CD4-positive, alpha-beta memory T cell (primary cell): ENCODE data around the gene MS4A8. TPM values are rescaled to one million over a fixed set of nuclear protein-coding genes. Genes with fewer than 3 reads are reported as not detected.
"Not testable (repeated sequence)": the region's sequence is repeated elsewhere in the genome, so short reads cannot be mapped to it uniquely, and the experiment has no call there.

Source experiments
- CTCF ChIA-PET: fragments of 350-600 bp; sonication (Branson Sonifier 250); formaldehyde crosslinking; loops from one replicate; lab custom pipeline; 2021; ENCODE audit warnings: inconsistent platforms; ENCODE audit not compliant: partially characterized antibody; lab: Charles Lee
- POLR2A ChIA-PET: fragments of 350-600 bp; sonication (Branson Sonifier 250); formaldehyde crosslinking; loops from one replicate; lab custom pipeline; 2021; ENCODE audit not compliant: partially characterized antibody; lab: Charles Lee
- DNase-seq, 5 donors: peaks; one replicate each; pipeline versions ENCODE4 v3.0.0 to v3.0.0-alpha.2; 2020 to 2022; ENCODE audit warnings: mixed read lengths in 1 of 5
- H3K27ac ChIP-seq: one replicate; pipeline ENCODE4 v1.7.0; 2013; ENCODE audit warnings: low read depth, low read length
- H3K27me3 ChIP-seq: 2 replicates; pipeline ENCODE4 v1.7.0; 2013; ENCODE audit warnings: mild to moderate bottlenecking, low read length, moderate library complexity; ENCODE audit not compliant: insufficient read depth
- H3K36me3 ChIP-seq: 2 replicates; pipeline ENCODE4 v1.7.0; 2013; ENCODE audit warnings: mild to moderate bottlenecking, low read length, moderate library complexity; ENCODE audit not compliant: insufficient read depth
- H3K4me1 ChIP-seq: 2 replicates; pipeline ENCODE4 v1.7.0; 2013; ENCODE audit warnings: mild to moderate bottlenecking, low read length, moderate library complexity; ENCODE audit not compliant: insufficient read depth
- H3K4me3 ChIP-seq, 2 donors: one replicate each; pipeline ENCODE4 v1.7.0; 2013; ENCODE audit warnings: low read length in 2 of 2, mild to moderate bottlenecking in 1 of 2
- H3K9me3 ChIP-seq, 2 donors: one replicate each; pipeline ENCODE4 v1.7.0; 2013; ENCODE audit warnings: low read length in 2 of 2, control low read depth in 1 of 2; ENCODE audit not compliant: control insufficient read depth in 1 of 2
- H3K27ac Mint-ChIP-seq, 7 donors: one replicate each; pipeline ENCODE4 v1.8.0; 2020 to 2021; ENCODE audit warnings: mixed read lengths in 7 of 7, mild to moderate bottlenecking in 6 of 7, inconsistent platforms in 3 of 7, moderate library complexity in 3 of 7
- H3K27me3 Mint-ChIP-seq, 2 donors: one replicate each; pipeline ENCODE4 v1.8.0; 2020 to 2021; ENCODE audit warnings: mixed read lengths in 2 of 2
- H3K36me3 Mint-ChIP-seq, 2 donors: one replicate each; pipeline ENCODE4 v1.8.0; 2020 to 2021; ENCODE audit warnings: mixed read lengths in 2 of 2, inconsistent platforms in 1 of 2, mild to moderate bottlenecking in 1 of 2
- H3K4me1 Mint-ChIP-seq, 4 donors: one replicate each; pipeline ENCODE4 v1.8.0; 2020 to 2021; ENCODE audit warnings: mixed read lengths in 4 of 4, mild to moderate bottlenecking in 1 of 4
- H3K4me3 Mint-ChIP-seq, 8 donors: one replicate each; pipeline ENCODE4 v1.8.0; 2020 to 2021; ENCODE audit warnings: mixed read lengths in 8 of 8, mild to moderate bottlenecking in 7 of 8, moderate library complexity in 6 of 8, inconsistent platforms in 3 of 8
- H3K9me3 Mint-ChIP-seq, 8 donors: one replicate each; pipeline ENCODE4 v1.8.0; 2020 to 2021; ENCODE audit warnings: mixed read lengths in 8 of 8, mild to moderate bottlenecking in 5 of 8, inconsistent platforms in 3 of 8, moderate library complexity in 1 of 8
- intact Hi-C: fragments of 100-400 bp; cut with micrococcal nuclease; formaldehyde crosslinking; loops from one replicate; pipeline ENCODE4 v1.15.1; 2023
- polyA plus RNA-seq, 2 donors: library from polyadenylated mRNA; unstranded; fragments of 300-500 nt; fragmentation: Illumina TruSeq; gene quantifications; one replicate each; pipeline ENCODE4 v1.2.3, GENCODE V29; 2021
- total RNA-seq, 2 experiments: library from RNA; stranded (reverse); gene quantifications; one replicate each; pipeline ENCODE4 v1.2.3, GENCODE V29; 2021

Gene MS4A8
- total and polyA plus RNA-seq, 4 experiments from 2014 or later: not detected

GRCh38 chr11:60706931-60707330, 7.5 kb downstream of the MS4A8 start:
- Histone ChIP-seq H3K9me3 (no peaks in the 10 kb centered on the region), H3K27me3 (no peaks in the 10 kb centered on the region), H3K4me3 (no peak overlapping the region), H3K27ac (no peak overlapping the region), H3K4me1 (no peaks in the 10 kb centered on the region), H3K36me3 (no peaks in the 10 kb centered on the region)
- Mint-ChIP-seq H3K4me1 (no peaks in the 10 kb centered on the region), H3K9me3 (no peaks in the 10 kb centered on the region), H3K4me3 (no peak overlapping the region), H3K27ac (no peak overlapping the region), H3K36me3 (no peaks in the 10 kb centered on the region), H3K27me3 (peaks cover 0 to 10% of the 10 kb centered on the region in 2 donors)
- no peak for DNase-seq
- intact Hi-C loops: no loop called here
- ChIA-PET CTCF (no interaction called here), POLR2A (no interaction called here)

DNA sequence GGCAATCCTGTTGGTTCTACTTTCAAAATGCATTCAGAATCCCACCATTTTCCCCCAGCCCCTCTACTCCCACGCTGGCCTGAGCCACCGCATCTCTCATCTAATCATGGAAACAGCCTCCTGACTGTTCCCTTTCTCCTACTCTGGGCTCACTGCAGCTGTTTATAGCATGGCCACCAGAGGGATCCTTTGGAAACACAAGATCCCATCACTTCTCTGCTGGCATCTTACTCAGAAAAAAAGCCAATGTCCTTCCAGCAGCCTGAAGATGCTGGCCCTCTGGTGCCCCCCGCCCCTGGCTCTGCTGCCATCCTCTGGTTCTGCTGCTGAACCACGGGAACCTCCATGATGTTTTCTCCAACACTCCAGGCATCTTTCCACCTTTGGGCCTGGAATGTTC, 11.1 kb downstream of the MS4A8 start:
- no peak for DNase-seq
- no peak overlapping the region for H3K27ac ChIP-seq
- ChIA-PET CTCF (no interaction called here), POLR2A (no interaction called here)
- Mint-ChIP-seq H3K27me3 (peaks cover 10 to 20% of the 10 kb centered on the region in 2 donors), H3K4me1 (no peaks in the 10 kb centered on the region), H3K27ac (no peak overlapping the region), H3K9me3 (no peaks in the 10 kb centered on the region), H3K36me3 (no peaks in the 10 kb centered on the region), H3K4me3 (no peak overlapping the region)
- intact Hi-C loops: no loop called here
- H3K4me3 ChIP-seq: no peak overlapping the region
- H3K4me1 ChIP-seq: no peaks in the 10 kb centered on the region
- no peaks in the 10 kb centered on the region for H3K9me3 ChIP-seq
- peaks cover 4% of the 10 kb centered on the region for H3K27me3 ChIP-seq
- no peaks in the 10 kb centered on the region for H3K36me3 ChIP-seq

GRCh38 chr11:60711276-60711675, 11.9 kb downstream of the MS4A8 start:
- no peaks in the 10 kb centered on the region for H3K36me3 ChIP-seq
- no peak overlapping the region for H3K4me3 ChIP-seq
- no peak for DNase-seq
- Mint-ChIP-seq H3K9me3 (no peaks in the 10 kb centered on the region), H3K27me3 (peaks cover 10 to 25% of the 10 kb centered on the region in 2 donors), H3K36me3 (no peaks in the 10 kb centered on the region), H3K27ac (no peak overlapping the region), H3K4me3 (no peak overlapping the region), H3K4me1 (no peaks in the 10 kb centered on the region)
- H3K27me3 ChIP-seq: peaks cover 6% of the 10 kb centered on the region
- POLR2A ChIA-PET: no interaction called here
- H3K9me3 ChIP-seq: no peaks in the 10 kb centered on the region
- H3K27ac ChIP-seq: no peak overlapping the region
- CTCF ChIA-PET: no interaction called here
- no peaks in the 10 kb centered on the region for H3K4me1 ChIP-seq
- intact Hi-C loops: no loop called here

DNA sequence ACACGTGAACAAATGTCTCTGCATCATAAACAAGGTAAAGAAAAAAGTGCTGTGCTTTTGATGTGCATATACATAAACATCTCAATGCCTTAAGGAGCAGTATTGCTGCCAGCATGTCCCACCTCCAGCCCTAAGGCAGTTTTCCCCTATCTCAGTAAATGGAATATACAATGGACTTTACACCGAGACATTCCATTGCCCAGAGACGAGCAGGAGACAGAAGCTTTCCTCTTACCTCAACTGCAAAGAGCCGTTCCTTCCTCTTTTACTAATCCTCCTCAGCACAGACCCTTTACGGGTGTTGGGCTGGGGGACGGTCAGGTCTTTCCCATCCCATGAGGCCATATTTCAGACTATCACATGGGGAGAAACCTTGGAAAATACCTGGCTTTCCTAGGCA, 14.0 kb downstream of the MS4A8 start:
- H3K9me3 Mint-ChIP-seq, H3K36me3 Mint-ChIP-seq, H3K4me3 Mint-ChIP-seq, H3K4me3 ChIP-seq, DNase-seq, H3K4me1 Mint-ChIP-seq, H3K27me3 ChIP-seq, H3K9me3 ChIP-seq, CTCF ChIA-PET, H3K27ac ChIP-seq, H3K4me1 ChIP-seq, H3K27ac Mint-ChIP-seq, intact Hi-C loops, H3K36me3 ChIP-seq, POLR2A ChIA-PET: not testable (repeated sequence)
- peaks cover 19 to 37% of the 10 kb centered on the region in 2 donors for H3K27me3 Mint-ChIP-seq

DNA sequence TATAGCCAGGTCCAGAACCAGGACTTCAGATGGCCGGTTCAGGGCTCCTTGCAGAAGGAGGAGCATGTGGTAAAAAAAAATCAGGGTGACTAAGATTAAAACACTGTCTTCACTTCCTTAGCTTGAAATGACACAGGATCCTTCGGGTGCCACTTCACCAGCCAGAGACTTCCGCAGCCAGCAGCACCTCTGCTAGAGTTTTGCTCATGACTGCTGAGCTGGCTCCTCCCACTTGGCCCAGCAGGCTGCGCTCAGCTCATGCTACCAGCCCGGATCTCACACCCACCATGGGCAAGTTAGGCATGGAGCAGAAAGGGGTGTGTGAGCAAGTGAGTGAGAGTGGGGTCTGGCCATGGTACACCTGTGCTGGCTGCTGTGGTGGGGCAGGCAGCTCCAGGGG, 18.5 kb downstream of the MS4A8 start:
- Mint-ChIP-seq H3K27me3 (peaks cover 24 to 50% of the 10 kb centered on the region in 2 donors), H3K27ac (no peak overlapping the region), H3K4me3 (no peak overlapping the region), H3K4me1 (no peaks in the 10 kb centered on the region), H3K36me3 (no peaks in the 10 kb centered on the region), H3K9me3 (peaks cover 0 to 10% (median 2%) of the 10 kb centered on the region in 8 donors)
- Histone ChIP-seq H3K4me3 (no peak overlapping the region), H3K36me3 (no peaks in the 10 kb centered on the region), H3K4me1 (no peaks in the 10 kb centered on the region), H3K27ac (no peak overlapping the region), H3K27me3 (peaks cover 6% of the 10 kb centered on the region), H3K9me3 (no peaks in the 10 kb centered on the region)
- intact Hi-C loops: no loop called here
- POLR2A ChIA-PET: no interaction called here
- CTCF ChIA-PET: no interaction called here
- peak in 1 of 5 donors; percentile 1 for DNase-seq

GRCh38 chr11:60718524-60719316, 19.3 kb downstream of the MS4A8 start:
- CTCF ChIA-PET: no interaction called here
- H3K9me3 ChIP-seq: no peaks in the 10 kb centered on the region
- H3K9me3 Mint-ChIP-seq: peaks cover 0 to 10% (median 2%) of the 10 kb centered on the region in 8 donors
- H3K4me1 ChIP-seq: no peaks in the 10 kb centered on the region
- H3K27me3 ChIP-seq: peaks cover 6% of the 10 kb centered on the region
- no peak overlapping the region for H3K27ac Mint-ChIP-seq
- H3K27ac ChIP-seq: no peak overlapping the region
- no peak overlapping the region for H3K4me3 Mint-ChIP-seq
- POLR2A ChIA-PET: no interaction called here
- H3K27me3 Mint-ChIP-seq: peaks cover 23 to 48% of the 10 kb centered on the region in 2 donors
- H3K36me3 ChIP-seq: no peaks in the 10 kb centered on the region
- intact Hi-C loops: no loop called here
- no peaks in the 10 kb centered on the region for H3K4me1 Mint-ChIP-seq
- H3K4me3 ChIP-seq: no peak overlapping the region
- no peaks in the 10 kb centered on the region for H3K36me3 Mint-ChIP-seq
- no peak for DNase-seq

- H3K4me3 ChIP-seq: no peak overlapping the region
- no peak for DNase-seq
- Mint-ChIP-seq H3K4me1 (no peaks in the 10 kb centered on the region), H3K36me3 (no peaks in the 10 kb centered on the region), H3K27me3 (peaks cover 21 to 46% of the 10 kb centered on the region in 2 donors), H3K27ac (no peak overlapping the region), H3K9me3 (peaks cover 0 to 10% (median 2%) of the 10 kb centered on the region in 8 donors), H3K4me3 (no peak overlapping the region)
- POLR2A ChIA-PET: no interaction called here
- H3K27ac ChIP-seq: no peak overlapping the region
- H3K4me1 ChIP-seq: no peaks in the 10 kb centered on the region
- peaks cover 6% of the 10 kb centered on the region for H3K27me3 ChIP-seq
- CTCF ChIA-PET: no interaction called here
- no peaks in the 10 kb centered on the region for H3K9me3 ChIP-seq
- intact Hi-C loops: no loop called here
- H3K36me3 ChIP-seq: no peaks in the 10 kb centered on the region
Measured at GRCh38 chr11:60719391-60719790, 20.0 kb downstream of the MS4A8 start.
